Measurements from ENCODE around the gene SGK1.

SGK1 gene

DNA sequence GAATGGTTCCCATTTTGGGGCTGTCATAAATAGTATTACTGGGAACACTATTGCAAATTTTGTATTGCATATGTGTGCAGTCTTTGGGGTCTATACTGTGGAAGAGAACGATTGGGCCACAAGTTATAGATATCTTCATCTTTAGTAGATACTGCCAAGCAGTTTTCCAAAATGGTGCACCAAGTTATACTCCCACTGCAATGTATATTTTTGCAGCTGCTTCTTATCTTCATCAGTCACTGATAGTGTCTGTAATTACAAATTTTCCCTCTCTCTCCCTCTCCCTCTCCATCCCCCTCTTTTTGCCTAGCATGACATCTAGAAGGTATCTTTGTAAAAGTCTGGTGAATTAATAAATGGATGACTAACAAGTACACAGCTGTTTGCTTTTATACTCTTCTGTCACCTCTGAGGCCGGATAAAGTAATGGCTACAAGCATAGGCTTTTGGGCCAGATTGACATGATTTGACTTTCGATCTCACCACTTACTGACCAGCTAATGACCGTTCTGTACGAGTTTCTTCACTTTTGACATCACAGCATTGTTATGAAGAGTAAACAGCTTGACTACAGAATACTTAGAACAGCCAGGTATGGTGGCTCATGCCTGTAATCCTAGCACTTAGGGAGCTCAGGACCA is 152.2 kb downstream of the SGK1 start:
- no peak for DNase-seq

DNA sequence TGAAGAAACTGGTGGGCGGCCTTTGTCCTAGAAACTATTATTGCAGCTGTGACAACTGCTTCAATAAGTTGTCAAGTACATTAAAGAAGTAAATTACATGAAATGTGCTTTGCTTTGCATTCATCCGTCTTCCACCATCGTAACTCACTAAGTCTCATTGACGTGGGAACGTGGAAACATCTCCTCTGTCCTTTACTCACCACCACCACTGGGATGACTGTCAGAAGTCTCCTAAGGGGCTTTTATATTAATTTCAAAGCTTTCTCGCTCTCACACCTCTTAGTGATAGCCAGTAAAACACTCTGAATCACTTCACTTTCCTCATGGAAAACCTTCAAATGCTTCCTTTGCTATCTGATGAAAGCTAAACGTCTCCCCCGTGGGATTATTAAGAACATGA is 153.6 kb downstream of the SGK1 start:
- DNase-seq, result no peak

- DNase-seq, result no peak
These were observed 155.0 kb downstream of the SGK1 start for GRCh38 chr6:134162932-134163331.

- no peak for DNase-seq
These were observed 156.9 kb downstream of the SGK1 start for GRCh38 chr6:134161041-134161440.

DNA sequence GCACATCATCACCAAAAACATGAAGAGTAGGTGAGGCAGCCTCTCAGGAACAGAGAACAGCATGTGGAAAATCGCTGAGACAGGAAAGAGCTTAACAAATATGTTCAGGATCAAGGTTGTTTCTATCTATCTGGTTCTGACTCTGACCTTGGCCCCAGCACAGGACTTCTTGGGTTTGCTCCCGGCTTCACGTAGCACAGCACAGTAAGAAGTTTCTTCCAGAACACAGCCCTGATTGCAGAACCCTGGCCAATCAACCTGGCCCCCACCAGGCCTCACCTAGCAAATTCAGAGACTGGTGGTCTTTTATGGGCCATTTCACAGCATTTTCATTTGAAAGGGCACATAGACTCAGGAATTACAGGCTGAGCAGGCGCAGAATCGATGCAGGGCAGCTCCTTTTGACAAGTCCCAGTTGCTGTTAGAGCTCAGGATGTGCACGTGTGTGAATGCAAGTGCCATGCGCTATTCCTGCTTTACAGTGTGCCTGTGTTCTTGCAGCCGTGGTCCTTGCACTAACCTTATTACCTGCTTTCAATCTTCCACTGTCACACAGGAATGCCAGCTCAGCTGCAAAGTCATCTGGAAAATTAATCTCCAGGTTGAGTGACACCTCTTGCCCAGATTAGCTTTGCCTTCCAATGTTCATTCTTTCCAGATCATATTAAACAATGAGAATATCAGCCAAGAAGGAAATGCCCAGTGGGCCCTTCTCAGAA is 165.0 kb downstream of the SGK1 start:
- no peak for DNase-seq

- DNase-seq, result no peak
These were observed 169.3 kb downstream of the SGK1 start for GRCh38 chr6:134148566-134148965.

GRCh38 chr6:134147034-134147533 is 170.8 kb downstream of the SGK1 start:
- DNase-seq, result no peak

- DNase-seq, result no peak
These were observed 171.5 kb downstream of the SGK1 start for GRCh38 chr6:134146268-134147033.

- no peak for DNase-seq
These were observed 172.1 kb downstream of the SGK1 start for GRCh38 chr6:134145786-134146185.

- DNase-seq, result no peak
These were observed 179.5 kb downstream of the SGK1 start for GRCh38 chr6:134138226-134138975.

DNA sequence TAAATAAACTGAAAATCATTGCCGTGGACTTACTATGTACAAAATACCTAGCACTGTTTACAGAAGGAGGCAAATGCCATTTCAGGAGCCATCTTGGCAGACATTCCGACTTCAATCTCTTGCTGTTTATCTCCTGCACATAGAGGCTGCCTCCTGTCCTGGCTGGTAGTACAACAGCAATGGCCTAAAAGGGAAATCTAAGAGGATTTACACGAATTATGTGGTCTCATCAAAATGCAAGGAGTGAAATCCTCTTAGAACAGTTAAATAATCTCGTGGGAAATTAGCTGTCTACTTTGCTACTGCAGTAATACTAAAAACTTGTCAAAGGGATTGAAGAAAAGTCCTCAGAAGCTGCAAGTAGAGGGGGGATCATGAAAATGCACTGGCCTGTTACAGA is 183.3 kb downstream of the SGK1 start:
- DNase-seq, result no peak

DNA sequence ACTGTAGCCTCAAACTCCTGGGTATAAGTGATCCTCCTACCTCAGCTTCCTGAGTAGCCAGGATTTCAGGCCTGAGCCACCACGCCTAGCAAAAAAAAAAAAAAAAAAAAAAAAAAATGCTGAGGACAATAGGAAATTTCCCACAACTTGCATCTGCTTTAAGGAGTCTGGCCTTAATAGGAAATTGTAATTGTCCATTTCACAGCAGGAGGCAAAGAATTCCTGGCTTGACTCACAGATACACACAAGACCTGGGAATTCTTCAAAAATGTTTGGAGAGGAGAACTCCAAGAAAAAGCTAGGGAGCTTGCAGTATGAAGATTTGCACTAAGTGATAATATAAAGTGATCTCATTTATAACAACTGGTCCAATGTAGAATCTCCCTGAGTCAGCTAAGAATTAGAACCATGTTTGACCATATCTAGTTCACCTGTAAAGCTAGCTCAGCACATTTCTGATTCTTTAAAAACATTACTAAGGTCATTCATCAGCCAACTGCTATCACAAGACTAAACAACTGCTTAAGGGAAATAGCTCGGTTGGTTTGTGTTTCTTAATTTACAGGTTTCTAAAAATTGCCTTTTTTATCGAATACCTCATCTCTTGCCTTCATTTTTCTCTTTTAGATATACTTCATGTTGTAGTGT is 185.3 kb downstream of the SGK1 start:
- no peak for DNase-seq

- no peak for DNase-seq
These were observed 186.3 kb downstream of the SGK1 start for GRCh38 chr6:134131530-134132139.

- no peak for DNase-seq
These were observed 189.8 kb downstream of the SGK1 start for GRCh38 chr6:134128146-134128545.

DNA sequence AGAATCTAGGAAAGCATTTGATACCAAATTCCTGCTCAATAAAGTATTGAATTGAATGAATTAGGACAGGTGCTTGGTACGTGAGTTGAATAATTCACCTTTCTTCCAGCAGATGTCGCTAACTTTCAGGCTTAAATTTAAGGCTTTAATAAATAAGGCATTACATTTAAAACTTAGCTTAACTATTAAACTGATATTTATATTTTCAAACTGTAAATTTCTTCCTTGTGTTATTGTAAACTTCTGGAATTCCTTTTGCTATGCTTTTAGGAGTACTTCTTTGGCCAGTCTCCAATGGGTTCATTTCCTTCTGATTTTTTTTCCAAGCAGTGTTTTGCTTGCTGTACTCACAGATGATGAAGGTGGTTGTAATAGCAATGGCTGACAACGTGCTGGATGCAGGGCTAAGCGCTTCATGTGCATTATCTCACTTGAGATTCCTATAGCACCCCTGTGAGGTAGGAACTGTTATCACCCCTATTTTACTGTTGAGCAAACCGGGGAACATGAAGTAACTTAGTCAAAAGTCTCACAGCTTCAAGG is 194.2 kb downstream of the SGK1 start:
- peak; percentile 2 for DNase-seq

- no peak for DNase-seq
These were observed 195.1 kb downstream of the SGK1 start for GRCh38 chr6:134122775-134123174.

- no peak for DNase-seq
These were observed 198.4 kb downstream of the SGK1 start for GRCh38 chr6:134119486-134119885.
